Activated T-cell treated with anti-CD3 and anti-CD28 coated beads, Interleukin-2, amount 50 U/mL, for 72 hours (primary cell): ENCODE results near the gene ABTB1. TPM values are rescaled to one million over a fixed set of nuclear protein-coding genes. Genes with fewer than 3 reads are reported as not detected.

ENCODE experiments used
- ATAC-seq, 2 donors: fragments of 150-1000 bp; cut with Tn5 transposase; replicated peaks in 1 of 2; 2 replicates each; pipeline ENCODE4 v1.10.0; 2021; ENCODE audit warnings: moderate library complexity in 2 of 2, mild to moderate bottlenecking in 1 of 2
- DNase-seq, 2 donors: peaks; one replicate each; pipeline ENCODE4 v3.0.0; 2021 to 2022; ENCODE audit warnings: mixed read lengths in 1 of 2
- H3K27ac Mint-ChIP-seq: one replicate; pipeline ENCODE4 v1.8.0; 2022; ENCODE audit warnings: mild to moderate bottlenecking, moderate library complexity, mixed read lengths
- H3K27me3 Mint-ChIP-seq: one replicate; pipeline ENCODE4 v1.8.0; 2022; ENCODE audit warnings: low read depth, mixed read lengths
- H3K36me3 Mint-ChIP-seq, 2 donors: one replicate each; pipeline ENCODE4 v1.8.0; 2022; ENCODE audit warnings: mixed read lengths in 2 of 2, mild to moderate bottlenecking in 1 of 2; ENCODE audit not compliant: insufficient read depth in 2 of 2
- H3K4me1 Mint-ChIP-seq: one replicate; pipeline ENCODE4 v1.8.0; 2022; ENCODE audit warnings: low read depth, mixed read lengths
- H3K4me3 Mint-ChIP-seq, 2 donors: one replicate each; pipeline ENCODE4 v1.8.0; 2022; ENCODE audit warnings: mild to moderate bottlenecking in 2 of 2, mixed read lengths in 2 of 2, moderate library complexity in 2 of 2
- H3K9me3 Mint-ChIP-seq, 2 donors: one replicate each; pipeline ENCODE4 v1.8.0; 2022; ENCODE audit warnings: mixed read lengths in 2 of 2
- total RNA-seq, 2 donors: library from RNA; stranded (reverse); gene quantifications; one replicate each; pipeline ENCODE4 v1.2.3, GENCODE V29; 2022

Gene ABTB1
- total RNA-seq, 2 donors from 2014 or later = 24.1 to 27.0 TPM

GRCh38 chr3:127719369-127719768 is 46.6 kb downstream of the ABTB1 start:
- H3K4me3 Mint-ChIP-seq = no peak overlapping the region
- no peak overlapping the region for H3K27ac Mint-ChIP-seq
- no peaks in the 10 kb centered on the region for H3K36me3 Mint-ChIP-seq
- H3K4me1 Mint-ChIP-seq = no peaks in the 10 kb centered on the region
- ATAC-seq = no peak
- H3K27me3 Mint-ChIP-seq = peaks cover 8% of the 10 kb centered on the region
- H3K9me3 Mint-ChIP-seq = no peaks in the 10 kb centered on the region
- DNase-seq = no peak

DNA sequence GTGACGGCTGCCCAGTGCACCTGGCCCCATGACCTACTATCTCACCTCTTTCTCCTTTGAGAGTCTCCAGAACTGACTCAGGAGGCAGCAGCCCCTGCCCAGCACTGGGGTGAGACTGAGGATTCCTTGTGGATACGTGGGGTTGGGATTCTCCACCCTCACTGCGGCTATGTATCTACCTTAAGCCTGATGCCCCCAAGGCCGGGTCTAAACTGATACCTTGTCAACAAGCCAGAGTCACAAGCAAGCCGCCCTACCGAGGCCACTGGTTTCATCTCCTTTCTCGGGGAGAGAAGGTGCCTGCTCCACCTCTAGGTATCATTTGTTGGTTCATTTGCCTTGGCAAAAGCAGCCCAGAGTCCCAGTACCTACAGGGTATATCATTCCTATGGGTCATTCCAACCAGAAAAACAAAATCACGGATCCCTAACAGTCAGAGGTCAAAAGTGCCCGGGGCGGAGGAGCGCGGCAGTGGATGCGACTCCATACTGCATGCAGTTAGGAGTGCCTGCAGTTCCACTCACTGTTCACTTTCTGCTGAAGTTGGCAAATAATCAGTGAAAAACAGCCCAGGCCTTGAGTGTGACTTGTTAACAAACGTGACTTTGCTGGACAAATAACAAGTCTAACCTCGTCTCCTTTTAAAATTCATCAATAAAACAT is 47.5 kb downstream of the ABTB1 start:
- DNase-seq = no peak
- ATAC-seq = no peak
- Mint-ChIP-seq H3K9me3 (no peaks in the 10 kb centered on the region), H3K4me3 (no peak overlapping the region), H3K36me3 (no peaks in the 10 kb centered on the region), H3K4me1 (no peaks in the 10 kb centered on the region), H3K27me3 (peaks cover 4% of the 10 kb centered on the region), H3K27ac (no peak overlapping the region)

DNA sequence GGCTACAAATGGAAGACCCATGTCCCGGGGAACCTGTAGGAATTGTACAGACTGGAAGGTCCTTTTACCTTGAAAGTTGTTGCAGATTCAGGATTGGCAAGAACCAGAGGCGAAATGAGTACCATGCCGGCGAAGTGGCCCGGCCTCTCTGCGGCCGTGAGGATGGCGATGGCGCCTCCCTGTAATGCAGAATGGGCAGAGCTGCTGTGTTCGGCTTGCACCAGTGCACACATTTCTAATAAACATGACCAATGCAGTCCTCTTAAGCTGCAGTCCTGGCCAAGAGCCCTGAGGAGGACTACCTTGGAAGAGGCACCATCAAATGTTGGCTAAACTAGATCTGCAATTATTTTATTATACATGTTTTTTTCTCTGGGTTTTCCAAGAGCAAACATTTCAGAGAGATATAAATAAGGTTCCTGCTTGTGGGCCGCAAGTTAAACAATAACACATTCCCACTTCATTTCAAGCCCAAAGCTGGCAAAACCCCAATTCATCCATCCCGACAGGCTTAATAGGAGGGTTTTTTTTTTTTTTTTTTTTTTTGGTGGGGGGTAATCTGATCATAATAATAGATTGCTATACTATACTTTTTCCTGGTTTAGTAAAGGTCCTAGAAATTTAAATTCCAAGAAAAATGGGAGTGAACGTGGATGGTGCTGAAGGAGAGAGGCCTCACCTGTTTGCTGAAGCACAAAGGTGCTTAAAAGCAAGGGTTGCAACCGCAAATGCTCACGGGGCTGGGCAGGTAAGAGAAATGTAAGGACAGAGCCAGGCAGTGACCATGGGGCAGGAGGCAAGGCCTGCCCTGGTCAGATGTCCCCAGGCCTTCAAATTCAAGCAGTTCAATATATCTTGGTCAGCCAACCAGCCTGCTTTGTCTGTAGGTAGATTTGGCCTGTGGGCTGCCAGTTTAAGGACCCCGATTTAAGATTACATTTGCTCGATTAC is 48.5 kb downstream of the ABTB1 start:
- H3K9me3 Mint-ChIP-seq = no peaks in the 10 kb centered on the region

DNA sequence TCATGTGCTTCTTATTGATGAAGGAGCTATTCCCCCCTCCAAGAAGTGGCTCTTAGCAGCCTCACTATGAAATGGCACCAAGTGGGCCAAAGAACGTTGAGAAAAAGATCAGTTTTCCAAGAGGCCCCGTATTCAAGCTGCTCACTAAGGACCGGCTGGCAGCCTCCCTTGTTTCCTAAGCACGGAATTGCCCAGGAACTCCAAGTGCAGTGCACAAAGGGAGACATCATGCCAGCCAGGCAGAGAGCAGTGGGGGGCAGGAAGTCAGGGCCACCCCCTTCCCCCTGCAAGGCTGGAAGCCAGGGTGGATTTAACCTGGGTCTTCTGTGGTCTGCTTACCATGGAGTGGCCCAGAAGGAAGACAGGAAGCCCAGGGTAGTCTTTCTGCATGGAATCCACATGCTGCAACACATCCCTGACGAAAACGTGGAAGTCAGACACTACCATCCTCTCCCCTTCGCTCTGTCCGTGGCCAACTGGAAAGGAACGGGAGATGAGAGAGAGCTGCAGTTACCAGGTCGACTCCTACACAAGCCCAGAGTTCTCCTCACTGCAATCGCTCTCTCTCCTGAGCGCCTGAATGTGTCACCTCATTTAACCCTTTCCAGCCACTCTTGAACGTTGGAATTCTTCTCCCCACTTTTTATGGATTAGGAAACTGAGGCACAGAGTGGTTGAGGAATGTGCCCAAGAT is 49.5 kb downstream of the ABTB1 start:
- ATAC-seq (no peak), DNase-seq (no peak)
- no peak overlapping the region for H3K27ac Mint-ChIP-seq
- H3K4me3 Mint-ChIP-seq = no peak overlapping the region
- no peaks in the 10 kb centered on the region for H3K36me3 Mint-ChIP-seq
- no peaks in the 10 kb centered on the region for H3K9me3 Mint-ChIP-seq
- H3K27me3 Mint-ChIP-seq = no peaks in the 10 kb centered on the region
- no peaks in the 10 kb centered on the region for H3K4me1 Mint-ChIP-seq

More for the DNA sequence above, 48.5 kb downstream of the ABTB1 start:
- H3K27me3 Mint-ChIP-seq = no peaks in the 10 kb centered on the region
- H3K36me3 Mint-ChIP-seq = no peaks in the 10 kb centered on the region
- no peak overlapping the region for H3K27ac Mint-ChIP-seq
- DNase-seq (no peak), ATAC-seq (no peak)
- H3K4me3 Mint-ChIP-seq = no peak overlapping the region
- H3K4me1 Mint-ChIP-seq = no peaks in the 10 kb centered on the region

GRCh38 chr3:127723011-127723567 is 50.3 kb downstream of the ABTB1 start:
- DNase-seq (no peak), ATAC-seq (no peak)
- no peak overlapping the region for H3K27ac Mint-ChIP-seq
- no peaks in the 10 kb centered on the region for H3K9me3 Mint-ChIP-seq
- no peaks in the 10 kb centered on the region for H3K4me1 Mint-ChIP-seq
- no peaks in the 10 kb centered on the region for H3K27me3 Mint-ChIP-seq
- H3K36me3 Mint-ChIP-seq = no peaks in the 10 kb centered on the region
- H3K4me3 Mint-ChIP-seq = no peak overlapping the region

- no peaks in the 10 kb centered on the region for H3K27me3 Mint-ChIP-seq
- DNase-seq (no peak), ATAC-seq (no peak)
- no peak overlapping the region for H3K4me3 Mint-ChIP-seq
- no peaks in the 10 kb centered on the region for H3K36me3 Mint-ChIP-seq
- no peaks in the 10 kb centered on the region for H3K4me1 Mint-ChIP-seq
- H3K27ac Mint-ChIP-seq = no peak overlapping the region
- H3K9me3 Mint-ChIP-seq = no peaks in the 10 kb centered on the region
These were observed 54.1 kb downstream of the ABTB1 start for GRCh38 chr3:127726894-127727293.

GRCh38 chr3:127728417-127729015 is 55.8 kb downstream of the ABTB1 start:
- DNase-seq (no peak), ATAC-seq (no peak)
- H3K4me3 Mint-ChIP-seq = no peak overlapping the region
- H3K4me1 Mint-ChIP-seq = no peaks in the 10 kb centered on the region
- H3K27me3 Mint-ChIP-seq = no peaks in the 10 kb centered on the region
- H3K27ac Mint-ChIP-seq = no peak overlapping the region
- no peaks in the 10 kb centered on the region for H3K9me3 Mint-ChIP-seq
- no peaks in the 10 kb centered on the region for H3K36me3 Mint-ChIP-seq

DNA sequence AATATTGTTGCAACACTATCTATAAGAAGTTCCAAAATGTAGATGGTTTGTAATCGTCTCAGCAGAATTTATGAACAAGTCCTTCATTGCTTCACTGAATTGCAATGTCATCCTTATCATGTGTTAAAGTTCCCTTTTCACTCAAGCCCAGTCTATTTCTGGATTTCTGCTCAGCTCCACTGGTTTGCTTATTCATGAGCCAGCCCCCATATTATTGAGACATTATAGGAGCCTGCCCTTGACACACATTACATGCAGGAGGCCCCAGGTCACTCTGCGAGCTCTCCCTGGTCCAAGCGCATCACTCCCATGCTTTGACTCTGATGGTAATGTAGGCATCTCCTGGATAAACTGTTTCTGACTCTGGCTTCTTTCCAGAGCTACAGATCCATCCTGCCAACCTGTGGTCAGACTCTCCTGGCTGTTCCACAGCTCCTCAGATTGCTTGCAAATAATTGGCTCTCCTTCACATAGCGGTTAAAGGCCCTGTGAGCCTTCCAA is 56.9 kb downstream of the ABTB1 start:
- H3K9me3 Mint-ChIP-seq = no peaks in the 10 kb centered on the region
- peaks cover under 1% of the 10 kb centered on the region for H3K4me1 Mint-ChIP-seq

DNA sequence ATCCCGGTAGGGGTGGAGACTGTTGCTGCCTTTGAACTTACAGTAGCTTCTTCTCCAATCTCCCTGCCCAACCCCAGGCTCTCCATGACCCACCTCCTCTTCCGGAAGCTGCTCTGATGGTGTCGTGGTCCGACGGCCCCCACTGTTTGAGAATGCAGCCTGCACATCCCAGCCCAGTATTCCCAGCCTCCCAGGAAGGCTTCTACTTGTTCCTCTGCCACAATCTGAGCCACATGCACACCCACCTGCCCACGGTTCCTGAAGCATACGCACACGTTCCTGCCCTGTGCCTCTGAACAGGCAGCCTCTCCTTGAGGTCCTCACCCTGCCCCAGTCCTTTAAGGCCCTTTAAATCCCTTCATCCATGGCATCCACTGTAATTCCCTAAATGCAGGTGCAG is 57.4 kb downstream of the ABTB1 start:
- ATAC-seq = no peak
- Mint-ChIP-seq H3K9me3 (no peaks in the 10 kb centered on the region), H3K4me3 (no peak overlapping the region), H3K27me3 (peaks cover 10% of the 10 kb centered on the region), H3K4me1 (peaks cover 5% of the 10 kb centered on the region), H3K27ac (no peak overlapping the region), H3K36me3 (no peaks in the 10 kb centered on the region)
- DNase-seq = no peak

More for the DNA sequence above, 56.9 kb downstream of the ABTB1 start:
- ATAC-seq (no peak), DNase-seq (no peak)
- H3K27me3 Mint-ChIP-seq = peaks cover 4% of the 10 kb centered on the region
- H3K4me3 Mint-ChIP-seq = no peak overlapping the region
- no peaks in the 10 kb centered on the region for H3K36me3 Mint-ChIP-seq
- H3K27ac Mint-ChIP-seq = no peak overlapping the region

Other genes starting within 250 kb of the ABTB1 start
- gene TPRA1, start 82.2 kb upstream of the ABTB1 start, total RNA-seq = 10 to 100 TPM; 31.1 to 39.0 TPM
- gene MCM2, start 74.5 kb upstream of the ABTB1 start, total RNA-seq = 100 to 1,000 TPM; 122 to 219 TPM
- gene PODXL2, start 43.8 kb upstream of the ABTB1 start, total RNA-seq = 1 to 10 TPM in 1 of 2 donors, under 1 TPM in 1; 0.14 to 1.4 TPM
- gene MGLL, start 149.6 kb downstream of the ABTB1 start, total RNA-seq = 1 to 10 TPM; 1.7 to 2.3 TPM
- gene KBTBD12, start 242.3 kb downstream of the ABTB1 start, total RNA-seq = not detected